Measurements from ENCODE around the gene USP48. TPM values are rescaled to one million over a fixed set of nuclear protein-coding genes. Genes with fewer than 3 reads are reported as not detected.
"Not testable (repeated sequence)": the region's sequence is repeated elsewhere in the genome, so short reads cannot be mapped to it uniquely, and the experiment has no call there.

USP48 gene
- total RNA-seq, 1 donor from 2014 or later = 78.7 TPM

DNA sequence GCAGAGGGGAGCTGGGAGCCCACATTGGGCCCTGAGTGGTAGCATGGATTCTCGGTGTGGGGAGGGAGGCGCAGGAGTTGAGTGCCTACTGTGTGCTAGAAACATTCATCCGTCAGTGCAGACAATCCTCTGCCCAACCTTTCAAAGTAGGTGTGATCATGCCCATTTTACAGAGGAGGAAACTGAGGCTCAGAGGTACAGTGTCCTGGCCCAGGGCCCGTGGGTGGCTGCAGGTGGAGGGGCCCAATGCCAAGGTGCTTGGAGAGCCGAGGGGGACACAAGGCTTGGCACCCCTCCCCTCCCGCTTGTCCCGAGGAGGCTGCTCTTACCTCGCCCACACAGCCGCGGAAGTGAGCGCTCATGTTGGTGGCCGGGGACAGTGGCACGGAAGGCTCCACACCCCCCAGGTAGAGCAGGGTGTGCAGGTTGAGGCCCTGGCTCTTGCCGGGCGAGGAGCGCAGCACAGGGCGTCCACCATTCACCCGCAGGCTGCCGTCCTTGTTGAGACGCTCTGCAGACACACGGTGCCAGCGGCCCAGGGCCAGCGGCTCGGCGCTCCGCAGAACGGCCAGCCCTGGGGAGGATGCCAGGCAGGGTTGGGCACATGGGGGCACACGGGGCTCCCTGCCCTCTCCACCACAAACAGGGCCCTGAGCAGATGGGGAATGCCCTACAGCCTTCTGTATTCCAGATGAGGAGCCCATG, 45.7 kb upstream of the USP48 start:
- Mint-ChIP-seq H3K27me3 (ENCODE audit: unreplicated experiment) (peaks cover 4% of the 10 kb centered on the region), H3K9me3 (ENCODE audit: unreplicated experiment) (peaks cover 2% of the 10 kb centered on the region), H3K27ac (ENCODE audit: unreplicated experiment) (no peak overlapping the region), H3K4me1 (ENCODE audit: low read depth, unreplicated experiment) (no peaks in the 10 kb centered on the region), H3K36me3 (ENCODE audit: unreplicated experiment) (no peaks in the 10 kb centered on the region), H3K4me3 (ENCODE audit: unreplicated experiment) (no peak overlapping the region)
- no peak for TF ChIP-seq CTCF (IDR thresholded peaks at IDR 0.05; ENCODE audit: partially characterized antibody, unreplicated experiment)
- no peak for DNase-seq

DNA sequence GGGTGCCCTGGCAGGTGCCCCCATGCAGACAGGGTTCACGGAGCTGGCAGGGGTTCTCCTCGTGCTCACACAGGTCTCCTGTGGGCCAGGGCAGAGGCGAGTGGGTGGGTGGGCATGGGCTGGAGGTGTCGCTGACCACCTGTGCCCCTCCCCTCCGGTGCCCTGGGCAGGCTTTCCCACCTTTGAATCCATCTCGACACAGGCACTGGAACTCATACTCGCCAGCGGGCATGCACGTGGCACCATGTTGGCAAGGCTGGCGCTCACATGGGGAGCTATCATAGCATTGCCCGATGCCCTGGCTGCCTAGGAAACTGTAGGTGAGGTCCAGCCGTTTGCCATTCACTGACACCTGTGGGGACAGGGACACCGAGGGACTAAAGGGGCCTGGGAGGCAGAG, 45.1 kb upstream of the USP48 start:
- Mint-ChIP-seq H3K27me3 (ENCODE audit: unreplicated experiment) (peaks cover 4% of the 10 kb centered on the region), H3K4me3 (ENCODE audit: unreplicated experiment) (no peak overlapping the region), H3K27ac (ENCODE audit: unreplicated experiment) (no peak overlapping the region), H3K9me3 (ENCODE audit: unreplicated experiment) (peaks cover 2% of the 10 kb centered on the region), H3K4me1 (ENCODE audit: low read depth, unreplicated experiment) (no peaks in the 10 kb centered on the region), H3K36me3 (ENCODE audit: unreplicated experiment) (no peaks in the 10 kb centered on the region)
- TF ChIP-seq CTCF (IDR thresholded peaks at IDR 0.05; ENCODE audit: partially characterized antibody, unreplicated experiment) = no peak
- DNase-seq = no peak

GRCh38 chr1:21827141-21827679, 44.3 kb upstream of the USP48 start:
- TF ChIP-seq CTCF (IDR thresholded peaks at IDR 0.05; ENCODE audit: partially characterized antibody, unreplicated experiment) = no peak
- Mint-ChIP-seq H3K9me3 (ENCODE audit: unreplicated experiment) (no peaks in the 10 kb centered on the region), H3K36me3 (ENCODE audit: unreplicated experiment) (no peaks in the 10 kb centered on the region), H3K27ac (ENCODE audit: unreplicated experiment) (no peak overlapping the region), H3K4me3 (ENCODE audit: unreplicated experiment) (no peak overlapping the region), H3K4me1 (ENCODE audit: low read depth, unreplicated experiment) (no peaks in the 10 kb centered on the region), H3K27me3 (ENCODE audit: unreplicated experiment) (peaks cover 2% of the 10 kb centered on the region)
- DNase-seq = no peak

DNA sequence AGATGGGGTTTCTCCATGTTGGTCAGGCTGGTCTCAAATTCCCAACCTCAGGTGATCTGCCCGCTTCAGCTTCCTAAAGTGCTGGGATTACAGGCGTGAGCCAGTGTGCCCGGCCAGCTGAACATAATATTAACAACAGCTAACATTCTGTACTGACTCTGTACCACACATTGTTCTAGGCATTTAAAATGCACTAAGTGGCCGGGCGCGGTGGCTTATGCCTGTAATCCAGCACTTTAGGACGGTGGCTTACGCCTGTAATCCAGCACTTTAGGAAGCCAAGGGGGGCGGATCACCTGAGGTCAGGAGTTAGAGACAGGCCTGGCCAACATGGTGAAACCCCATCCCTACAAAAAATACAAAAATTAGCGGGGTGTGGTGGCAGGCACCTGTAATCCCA, 43.7 kb upstream of the USP48 start:
- not testable (repeated sequence) for H3K9me3 Mint-ChIP-seq (ENCODE audit: unreplicated experiment); H3K4me1 Mint-ChIP-seq (ENCODE audit: low read depth, unreplicated experiment); H3K4me3 Mint-ChIP-seq (ENCODE audit: unreplicated experiment); H3K27ac Mint-ChIP-seq (ENCODE audit: unreplicated experiment); H3K36me3 Mint-ChIP-seq (ENCODE audit: unreplicated experiment); H3K27me3 Mint-ChIP-seq (ENCODE audit: unreplicated experiment); DNase-seq

- DNase-seq = no peak
- Mint-ChIP-seq H3K9me3 (ENCODE audit: unreplicated experiment) (no peaks in the 10 kb centered on the region), H3K27me3 (ENCODE audit: unreplicated experiment) (no peaks in the 10 kb centered on the region), H3K4me1 (ENCODE audit: low read depth, unreplicated experiment) (no peaks in the 10 kb centered on the region), H3K4me3 (ENCODE audit: unreplicated experiment) (no peak overlapping the region), H3K27ac (ENCODE audit: unreplicated experiment) (no peak overlapping the region), H3K36me3 (ENCODE audit: unreplicated experiment) (no peaks in the 10 kb centered on the region)
- TF ChIP-seq CTCF (IDR thresholded peaks at IDR 0.05; ENCODE audit: partially characterized antibody, unreplicated experiment) = no peak
Measured at GRCh38 chr1:21825393-21825792, 42.4 kb upstream of the USP48 start.
